Fibroblast of skin of back (primary cell): Measurements from ENCODE around the gene ICAM3.

Experiments
- DNase-seq: peaks from one replicate; pipeline ENCODE4 v3.0.0-alpha.2; 2013

The ICAM3 gene

GRCh38 chr19:10290876-10291553, 48.4 kb downstream of the ICAM3 start:
- DNase-seq, result peak; percentile 52

- no peak for DNase-seq
These were observed 49.0 kb downstream of the ICAM3 start for GRCh38 chr19:10290357-10290875.

GRCh38 chr19:10289836-10290356, 49.5 kb downstream of the ICAM3 start, which contains the start of gene ICAM5:
TSS of gene ICAM5 (plus strand) at chr19:10289952. CDS start at chr19:10290044, 92 bp downstream.
- no peak for DNase-seq

GRCh38 chr19:10289167-10289835, 50.1 kb downstream of the ICAM3 start:
- DNase-seq, result peak; percentile 47

GRCh38 chr19:10288662-10289166, 50.7 kb downstream of the ICAM3 start:
- peak; percentile 55 for DNase-seq

- no peak for DNase-seq
These were observed 52.4 kb downstream of the ICAM3 start, which contains the start of gene ICAM4 for GRCh38 chr19:10286803-10287737. TSS of gene ICAM4 (plus strand) at chr19:10286955. CDS start at chr19:10287013, 58 bp downstream.

GRCh38 chr19:10285393-10285792, 54.0 kb downstream of the ICAM3 start:
- no peak for DNase-seq

GRCh38 chr19:10284960-10285278, 54.5 kb downstream of the ICAM3 start:
- DNase-seq, result no peak

- no peak for DNase-seq
These were observed 55.1 kb downstream of the ICAM3 start for GRCh38 chr19:10284065-10284959.
